HEK293T (cell line): ENCODE data around the gene ATP1B3.

Experiments used
- CTCF ChIA-PET: fragments of 350-600 bp; formaldehyde crosslinking; extraction: SDS; loops from one replicate; lab custom pipeline; 2021; ENCODE audit warnings: antibody characterized with exemption, inconsistent platforms; lab: Yijun Ruan, JAX
- POLR2A ChIA-PET: fragments of 350-600 bp; formaldehyde crosslinking; extraction: SDS; loops from one replicate; lab custom pipeline; 2020; ENCODE audit warnings: antibody characterized with exemption, inconsistent platforms; lab: Yijun Ruan, JAX
- DNase-seq: peaks from one replicate; pipeline ENCODE4 v3.0.0; 2012; ENCODE audit warnings: mixed read lengths; ENCODE audit errors: extremely low spot score
- ARNT ChIP-seq: fragments of 450-650 bp; IDR thresholded peaks from 2 replicates; pipeline ENCODE4 v1.6.1; 2017; ENCODE audit warnings: mild to moderate bottlenecking
- BHLHE40 ChIP-seq: fragments of 450-650 bp; IDR thresholded peaks from 2 replicates; pipeline ENCODE4 v1.6.1; 2016; ENCODE audit warnings: mild to moderate bottlenecking, moderate library complexity, borderline replicate concordance
- CTBP1 ChIP-seq: fragments of 450-650 bp; IDR thresholded peaks from 2 replicates; pipeline ENCODE4 v1.6.1; 2016; ENCODE audit warnings: borderline replicate concordance
- ELF4 ChIP-seq: fragments of 450-650 bp; IDR thresholded peaks from 2 replicates; pipeline ENCODE4 v1.6.1; 2017; ENCODE audit warnings: antibody characterized with exemption
- FOXA1 ChIP-seq: fragments of 450-650 bp; IDR thresholded peaks from 2 replicates; pipeline ENCODE4 v1.6.1; 2016; ENCODE audit warnings: mild to moderate bottlenecking
- FOXK2 ChIP-seq: fragments of 450-650 bp; IDR thresholded peaks from 2 replicates; pipeline ENCODE4 v1.6.1; 2016; ENCODE audit warnings: mild to moderate bottlenecking
- FOXM1 ChIP-seq: fragments of 450-650 bp; IDR thresholded peaks from 2 replicates; pipeline ENCODE4 v1.6.1; 2017; ENCODE audit warnings: mild to moderate bottlenecking, borderline replicate concordance
- HDGF ChIP-seq: fragments of 450-650 bp; IDR thresholded peaks from 2 replicates; pipeline ENCODE4 v1.6.1; 2017; ENCODE audit warnings: antibody characterized with exemption, borderline replicate concordance
- L3MBTL2 ChIP-seq: fragments of 450-650 bp; conservative IDR thresholded peaks from 2 replicates; pipeline ENCODE4 v1.6.1; 2016; ENCODE audit warnings: mild to moderate bottlenecking
- LEF1 ChIP-seq: fragments of 450-650 bp; IDR thresholded peaks from 2 replicates; pipeline ENCODE4 v1.6.1; 2017; ENCODE audit warnings: mild to moderate bottlenecking, borderline replicate concordance
- NFRKB ChIP-seq: fragments of 450-650 bp; IDR thresholded peaks from 2 replicates; pipeline ENCODE4 v1.6.1; 2016; ENCODE audit warnings: mild to moderate bottlenecking, moderate library complexity
- SP1 ChIP-seq: fragments of 450-650 bp; IDR thresholded peaks from 2 replicates; pipeline ENCODE4 v1.6.1; 2017
- SUZ12 ChIP-seq: fragments of 450-650 bp; IDR thresholded peaks from 2 replicates; pipeline ENCODE4 v1.6.1; 2016; ENCODE audit warnings: mild to moderate bottlenecking
- TARDBP ChIP-seq: fragments of 450-650 bp; IDR thresholded peaks from 2 replicates; pipeline ENCODE4 v1.6.1; 2016
- ZNF384 ChIP-seq: fragments of 450-650 bp; IDR thresholded peaks from 2 replicates; pipeline ENCODE4 v1.6.1; 2016
- TF ChIP-seq, protein P1 (sequence below): fragments of 450-650 bp; IDR thresholded peaks from 2 replicates; pipeline ENCODE4 v1.6.1; 2016

The ATP1B3 gene

GRCh38 chr3:141938011-141938500 lies 61.6 kb downstream of the ATP1B3 start:
- CTCF ChIA-PET, result no interaction called here
- POLR2A ChIA-PET, result no interaction called here
- TF ChIP-seq ZNF384, result no peak
- TF ChIP-seq SP1, result no peak
- TF ChIP-seq, protein P1, sequence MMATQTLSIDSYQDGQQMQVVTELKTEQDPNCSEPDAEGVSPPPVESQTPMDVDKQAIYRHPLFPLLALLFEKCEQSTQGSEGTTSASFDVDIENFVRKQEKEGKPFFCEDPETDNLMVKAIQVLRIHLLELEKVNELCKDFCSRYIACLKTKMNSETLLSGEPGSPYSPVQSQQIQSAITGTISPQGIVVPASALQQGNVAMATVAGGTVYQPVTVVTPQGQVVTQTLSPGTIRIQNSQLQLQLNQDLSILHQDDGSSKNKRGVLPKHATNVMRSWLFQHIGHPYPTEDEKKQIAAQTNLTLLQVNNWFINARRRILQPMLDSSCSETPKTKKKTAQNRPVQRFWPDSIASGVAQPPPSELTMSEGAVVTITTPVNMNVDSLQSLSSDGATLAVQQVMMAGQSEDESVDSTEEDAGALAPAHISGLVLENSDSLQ, result no peak
- no peak for TF ChIP-seq CTBP1
- no peak for TF ChIP-seq SUZ12
- no peak for TF ChIP-seq FOXM1
- no peak for TF ChIP-seq ELF4
- no peak for TF ChIP-seq FOXK2
- no peak for TF ChIP-seq ARNT
- no peak for DNase-seq

DNA sequence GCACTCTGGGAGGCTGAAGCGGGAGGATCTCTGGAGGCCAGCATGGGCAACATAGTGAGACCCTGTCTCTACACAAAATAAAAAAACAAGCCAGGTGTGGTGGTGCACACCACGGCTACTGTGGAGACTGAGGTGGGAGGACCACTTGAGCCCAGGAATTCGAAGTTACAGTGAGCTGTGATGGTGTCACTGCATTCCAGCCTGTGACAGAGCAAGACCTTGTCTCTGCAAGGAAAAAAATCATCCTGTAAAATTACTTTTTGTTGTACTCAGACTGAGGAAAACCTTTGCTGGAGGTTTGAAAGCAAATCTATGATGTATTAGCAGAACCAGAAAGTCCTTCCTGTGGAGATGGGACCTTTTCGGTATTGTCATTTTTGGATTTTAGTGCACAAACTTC lies 63.3 kb downstream of the ATP1B3 start:
- POLR2A ChIA-PET, result no interaction called here
- CTCF ChIA-PET, result no interaction called here
- no peak for DNase-seq
- TF ChIP-seq CTBP1 (no peak), SP1 (no peak), FOXA1 (no peak), ELF4 (no peak), NFRKB (no peak), TARDBP (no peak), LEF1 (no peak), ZNF384 (no peak), FOXM1 (no peak), BHLHE40 (no peak), FOXK2 (no peak)
- TF ChIP-seq, protein P1, result no peak

DNA sequence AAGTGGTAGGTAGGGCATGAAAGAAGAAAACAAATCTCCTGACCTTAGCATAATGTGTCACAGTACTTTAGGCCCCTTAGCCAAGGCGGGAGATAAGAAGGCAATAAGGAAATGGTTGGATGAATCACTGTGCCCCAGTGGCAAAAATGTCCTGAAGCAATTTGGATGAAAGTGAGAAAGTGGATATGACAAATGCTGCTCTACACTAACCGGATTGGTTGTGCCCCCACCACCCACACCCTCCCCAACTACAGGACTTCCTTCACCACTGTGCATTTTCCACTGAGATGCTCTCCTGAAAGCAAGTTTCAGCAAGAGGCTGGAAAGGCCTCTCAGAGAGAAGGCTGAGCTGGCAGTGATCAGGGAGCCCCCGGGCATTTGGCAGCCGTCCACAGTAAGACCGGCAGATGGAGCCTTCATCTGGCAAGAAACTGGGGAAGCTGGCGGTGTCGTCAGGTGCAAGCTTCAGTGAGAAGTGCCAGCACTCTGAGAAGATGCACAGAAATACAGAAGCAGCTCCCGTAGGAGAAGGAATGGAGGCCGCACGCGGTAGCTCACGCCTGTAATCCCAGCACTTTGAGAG lies 63.8 kb downstream of the ATP1B3 start:
- TF ChIP-seq FOXM1 (no peak), TARDBP (no peak), ARNT (no peak), SUZ12 (no peak), FOXA1 (no peak), CTBP1 (no peak), LEF1 (no peak), SP1 (no peak), HDGF (no peak), ELF4 (no peak), FOXK2 (no peak), L3MBTL2 (no peak)
- TF ChIP-seq, protein P1, result no peak
- no peak for DNase-seq
- CTCF ChIA-PET, result no interaction called here
- POLR2A ChIA-PET, result no interaction called here

- POLR2A ChIA-PET, result no interaction called here
Observed at GRCh38 chr3:141941093-141941492, 64.7 kb downstream of the ATP1B3 start.

DNA sequence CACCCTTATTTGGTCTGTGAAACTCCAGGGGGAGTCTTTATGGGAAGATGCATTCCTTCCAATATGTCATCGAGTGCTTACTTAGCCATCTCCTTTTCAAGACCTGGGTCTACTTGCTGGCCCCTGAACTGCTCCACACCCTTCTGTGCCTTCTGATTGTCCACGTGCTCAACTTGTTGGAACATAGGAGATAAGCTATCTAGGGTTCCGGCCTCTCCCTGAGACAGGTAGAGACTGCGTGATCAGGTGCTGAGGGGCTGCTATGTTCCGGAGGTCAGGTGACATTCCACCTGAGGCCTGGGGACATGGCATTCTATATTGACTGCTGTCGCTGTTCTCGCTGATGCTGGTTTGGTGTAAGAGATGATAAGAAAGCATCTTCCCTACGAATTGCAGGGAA lies 65.6 kb downstream of the ATP1B3 start:
- DNase-seq, result no peak
- TF ChIP-seq CTBP1, result no peak
- TF ChIP-seq L3MBTL2, result no peak
- no peak for TF ChIP-seq SP1
- no peak for TF ChIP-seq HDGF
- no peak for TF ChIP-seq ARNT
- TF ChIP-seq, protein P1, result no peak
- TF ChIP-seq TARDBP, result no peak
- no peak for TF ChIP-seq FOXM1
- no peak for TF ChIP-seq ELF4
- TF ChIP-seq FOXK2, result no peak
- TF ChIP-seq LEF1, result no peak
- TF ChIP-seq ZNF384, result no peak
- no peak for TF ChIP-seq FOXA1
- no peak for TF ChIP-seq BHLHE40
- TF ChIP-seq SUZ12, result no peak
- TF ChIP-seq NFRKB, result no peak
- ChIA-PET CTCF (no interaction called here), POLR2A (no interaction called here)

More at GRCh38 chr3:141941093-141941492, 64.7 kb downstream of the ATP1B3 start:
- DNase-seq, result no peak
- TF ChIP-seq NFRKB, result no peak
- TF ChIP-seq FOXM1, result no peak
- no peak for TF ChIP-seq FOXK2
- no peak for TF ChIP-seq ELF4
- no peak for TF ChIP-seq SP1
- no peak for TF ChIP-seq HDGF
- TF ChIP-seq CTBP1, result no peak
- no peak for TF ChIP-seq SUZ12
- TF ChIP-seq L3MBTL2, result no peak
- TF ChIP-seq ARNT, result no peak
- no peak for TF ChIP-seq BHLHE40
- no peak for TF ChIP-seq LEF1
- no peak for TF ChIP-seq TARDBP
- TF ChIP-seq FOXA1, result no peak
- no peak for TF ChIP-seq ZNF384
- TF ChIP-seq, protein P1, result no peak
- CTCF ChIA-PET, result no interaction called here
